ENCODE data around the gene NFATC1.
A peak's percentile ranks its signal among the peaks of the same experiment; 100 is the strongest.

The NFATC1 gene

DNA sequence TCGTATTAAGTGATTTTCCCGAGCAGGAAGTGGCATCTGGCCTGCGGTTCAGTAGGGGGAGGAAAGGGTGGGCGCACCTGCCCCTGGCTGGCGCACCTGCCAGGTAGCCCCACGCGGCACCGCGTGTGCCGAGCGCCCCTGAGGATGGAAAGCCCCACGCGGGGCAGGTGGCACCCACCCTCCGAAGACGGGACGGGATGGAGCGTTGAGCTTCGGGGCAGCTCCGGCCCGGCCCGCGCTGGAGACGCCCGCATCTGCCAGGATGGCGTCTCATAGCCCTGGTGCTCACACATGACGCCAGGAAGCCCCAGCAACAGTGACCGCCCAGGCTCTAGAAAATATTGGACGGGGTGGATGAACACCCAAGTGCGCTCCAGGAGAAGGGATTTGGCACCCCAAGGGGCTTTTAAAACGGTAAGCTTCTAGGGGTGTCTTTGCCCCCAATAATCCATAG is 2.5 kb upstream of the NFATC1 start:
- Mint-ChIP-seq H3K9me3 (no peaks in the 10 kb centered on the region), H3K4me3 (peak overlapping the region; percentile 78), H3K27ac (peak overlapping the region; percentile 91), H3K36me3 (ENCODE audit: low read depth) (peaks cover 8% of the 10 kb centered on the region), H3K4me1 (peaks cover 22% of the 10 kb centered on the region), H3K27me3 (peaks cover 28% of the 10 kb centered on the region)
- ATAC-seq (no peak), DNase-seq (no peak)

DNA sequence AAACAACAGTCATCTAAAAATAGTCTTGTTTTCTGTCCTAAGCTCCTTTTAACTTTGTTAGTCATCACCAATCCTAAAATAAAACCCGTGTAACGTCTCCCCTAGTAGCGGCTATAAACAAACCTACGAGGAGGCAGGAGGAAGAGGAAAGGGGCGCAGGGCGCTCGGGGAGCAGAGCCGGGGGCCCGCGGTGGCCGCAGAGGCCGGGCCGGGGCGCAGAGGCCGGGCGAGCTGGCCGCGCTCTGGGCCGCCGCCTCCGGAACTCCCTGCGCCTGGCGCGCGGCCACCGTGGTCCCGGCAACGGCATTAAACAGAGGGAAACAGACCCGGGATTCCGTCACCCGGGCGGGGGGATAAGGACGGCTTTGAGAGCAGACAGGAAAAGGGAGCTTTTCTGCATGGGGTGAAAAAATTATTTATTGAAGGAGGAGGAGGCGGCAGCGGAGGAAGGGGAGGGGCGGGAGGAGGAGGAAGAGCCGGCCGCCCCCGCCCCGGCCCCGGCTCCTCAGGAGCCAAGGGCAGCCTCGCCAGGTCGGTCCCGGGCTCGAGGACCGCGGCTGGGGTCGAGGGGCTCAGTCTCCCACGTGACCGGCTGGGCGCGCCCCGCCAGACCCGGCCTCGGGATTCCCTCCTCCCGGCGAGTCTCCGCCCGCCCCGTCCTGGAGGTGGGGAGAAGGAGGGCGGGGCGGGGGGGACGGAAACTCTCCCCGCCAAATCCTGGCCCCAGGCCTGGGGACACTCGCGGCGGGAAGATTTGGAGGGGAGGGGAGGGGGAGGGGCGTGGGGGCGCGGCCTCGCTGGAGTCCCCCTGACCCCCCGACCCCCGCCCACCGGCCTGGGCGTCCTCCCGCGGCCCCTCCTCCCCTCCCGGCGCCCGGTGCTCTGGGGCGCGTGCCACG is 1.8 kb upstream of the NFATC1 start:
- DNase-seq (peak; percentile 59), ATAC-seq (peak; percentile 6)
- Mint-ChIP-seq H3K27ac (peak overlapping the region; percentile 91), H3K27me3 (peaks cover 24% of the 10 kb centered on the region), H3K9me3 (no peaks in the 10 kb centered on the region), H3K36me3 (ENCODE audit: low read depth) (peaks cover 13% of the 10 kb centered on the region), H3K4me1 (peaks cover 28% of the 10 kb centered on the region), H3K4me3 (peak overlapping the region; percentile 78)

DNA sequence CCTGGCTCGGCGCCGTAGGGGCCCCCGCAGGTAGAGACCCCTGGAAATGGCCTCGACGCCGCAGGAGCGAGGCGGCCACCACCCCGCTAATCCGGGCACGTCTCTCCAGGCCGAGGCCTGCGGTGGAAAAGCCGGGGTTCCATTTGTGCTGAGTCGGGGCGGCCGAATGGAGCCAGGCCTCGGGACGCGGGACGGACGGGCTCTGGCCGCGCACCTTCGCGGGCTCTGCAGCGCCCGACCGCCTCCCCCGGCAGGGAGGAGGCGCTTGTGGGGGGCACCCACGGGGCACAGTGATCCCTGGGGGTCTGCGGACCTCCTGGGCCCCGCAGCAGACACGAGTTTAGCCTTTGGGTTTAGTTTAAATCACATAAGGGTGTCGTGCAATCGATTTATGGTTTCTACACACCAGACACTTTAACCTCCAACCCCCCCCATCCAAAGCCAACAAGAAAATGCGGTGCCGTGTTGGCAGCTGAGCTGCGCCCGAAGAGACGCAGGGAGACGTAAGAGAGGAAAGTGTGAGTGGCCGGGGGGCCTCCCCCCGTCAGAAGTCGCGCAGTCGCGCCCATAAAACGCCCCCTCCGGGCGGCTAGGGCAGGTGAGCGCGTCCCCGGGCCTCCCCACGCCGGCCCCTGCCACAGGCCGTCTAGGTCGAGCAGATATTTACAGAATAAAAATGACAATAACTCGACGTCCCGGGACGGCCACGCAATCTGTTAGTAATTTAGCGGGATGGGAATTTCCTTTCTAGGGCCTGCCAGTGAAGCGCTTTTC is 1.0 kb upstream of the NFATC1 start:
- H3K36me3 Mint-ChIP-seq (ENCODE audit: low read depth): peaks cover 16% of the 10 kb centered on the region
- ATAC-seq: peak; percentile 71
- peaks cover 17% of the 10 kb centered on the region for H3K27me3 Mint-ChIP-seq
- peak; percentile 86 for DNase-seq
- peak overlapping the region; percentile 73 for H3K4me3 Mint-ChIP-seq
- H3K27ac Mint-ChIP-seq: peak overlapping the region; percentile 89
- no peaks in the 10 kb centered on the region for H3K9me3 Mint-ChIP-seq
- peaks cover 31% of the 10 kb centered on the region for H3K4me1 Mint-ChIP-seq

DNA sequence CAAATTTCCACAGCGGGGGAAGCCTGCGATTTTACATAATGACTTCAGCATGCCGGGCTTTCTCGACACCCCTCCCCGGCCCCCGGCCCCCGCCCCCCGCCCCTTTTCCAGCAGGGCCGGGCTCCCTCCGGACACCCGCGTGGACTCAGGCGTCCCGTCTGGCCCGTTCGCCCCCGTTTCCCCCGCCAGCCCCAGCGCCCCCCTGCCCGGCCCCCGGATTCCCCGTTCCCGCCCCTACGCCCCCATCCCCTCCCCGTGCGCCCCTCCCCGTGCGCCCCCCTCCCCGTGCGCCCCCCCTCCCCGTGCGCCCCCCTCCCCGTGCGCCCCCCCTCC is 456 bp upstream of the NFATC1 start:
- Mint-ChIP-seq H3K4me3 (peak overlapping the region; percentile 73), H3K27me3 (peaks cover 16% of the 10 kb centered on the region), H3K9me3 (no peaks in the 10 kb centered on the region), H3K36me3 (ENCODE audit: low read depth) (peaks cover 16% of the 10 kb centered on the region), H3K27ac (peak overlapping the region; percentile 89), H3K4me1 (peaks cover 31% of the 10 kb centered on the region)
- DNase-seq (no peak), ATAC-seq (no peak)

DNA sequence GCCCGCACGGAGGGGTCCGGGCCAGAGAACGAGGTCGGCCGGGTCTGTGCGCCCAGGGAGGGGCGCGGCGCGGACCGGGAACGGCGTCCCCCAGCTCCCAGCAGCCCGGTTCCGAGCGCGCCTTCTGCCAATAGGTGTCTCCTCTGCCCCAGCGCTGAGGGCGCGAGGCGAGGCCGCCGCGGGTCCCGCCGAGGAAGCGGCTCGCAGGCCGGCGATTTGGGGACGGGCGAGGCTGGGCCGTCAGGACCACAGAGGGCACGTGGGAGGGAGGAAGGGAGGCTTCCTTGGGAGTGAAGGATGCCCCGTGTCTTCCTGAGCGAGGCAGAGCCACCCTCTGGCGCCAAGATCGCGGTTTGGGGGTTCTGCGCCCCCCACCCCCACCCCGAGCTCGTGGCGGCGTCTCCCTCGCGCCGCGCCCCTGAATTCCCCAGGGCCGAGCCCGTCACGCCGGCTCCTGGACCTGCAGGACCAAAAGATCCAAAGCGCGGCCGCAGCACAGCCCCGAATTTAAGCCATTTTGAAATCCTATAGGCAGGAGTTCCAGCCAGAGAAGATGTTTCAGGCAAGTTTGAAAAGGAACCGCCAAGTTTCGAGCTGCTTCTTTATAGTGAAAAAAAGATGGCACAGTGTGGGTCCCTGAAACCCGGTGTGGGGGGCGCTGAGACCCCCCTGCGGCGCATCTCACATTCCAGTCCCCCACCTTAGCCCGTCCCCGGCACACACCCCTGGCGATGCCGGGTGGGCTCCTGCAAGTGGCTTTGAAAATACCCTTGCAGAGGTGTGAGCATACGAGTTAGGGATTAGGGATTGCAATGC is 909 bp downstream of the NFATC1 start:
- Mint-ChIP-seq H3K4me3 (peak overlapping the region; percentile 93), H3K4me1 (peaks cover 40% of the 10 kb centered on the region), H3K9me3 (no peaks in the 10 kb centered on the region), H3K27me3 (peaks cover 7% of the 10 kb centered on the region), H3K36me3 (ENCODE audit: low read depth) (peaks cover 19% of the 10 kb centered on the region), H3K27ac (peak overlapping the region; percentile 74)
- DNase-seq (peak; percentile 57), ATAC-seq (no peak)

DNA sequence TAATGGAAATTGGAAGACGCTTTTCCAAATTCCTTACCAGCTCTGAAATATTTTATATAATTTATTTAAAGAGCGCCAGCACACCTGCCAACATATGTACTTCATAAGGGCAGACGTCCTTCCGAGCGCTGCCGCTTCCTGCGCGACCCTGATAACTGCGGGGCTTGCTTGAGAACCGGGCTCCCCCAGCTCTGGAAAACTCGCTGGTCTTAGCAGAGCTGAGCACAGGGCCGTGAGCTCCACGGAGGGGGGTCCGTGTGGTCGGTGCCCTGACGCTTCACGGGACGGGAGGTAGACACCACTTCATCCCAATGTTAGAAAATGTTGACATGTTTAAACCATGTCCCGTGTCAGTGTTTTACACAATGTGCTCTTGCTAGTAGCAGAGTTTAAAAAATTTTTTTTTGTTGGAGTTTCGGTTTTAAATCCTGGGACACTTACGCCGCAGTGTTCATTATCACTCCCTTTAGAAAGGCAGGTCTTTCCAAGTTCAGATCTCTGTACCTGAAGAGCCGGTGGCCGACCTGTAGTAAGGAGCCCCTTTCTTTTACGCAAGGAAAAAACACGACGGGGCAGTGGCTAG is 1.6 kb downstream of the NFATC1 start:
- ATAC-seq (no peak), DNase-seq (no peak)
- H3K27ac Mint-ChIP-seq: no peak overlapping the region
- peak overlapping the region; percentile 93 for H3K4me3 Mint-ChIP-seq
- no peaks in the 10 kb centered on the region for H3K9me3 Mint-ChIP-seq
- peaks cover 2% of the 10 kb centered on the region for H3K27me3 Mint-ChIP-seq
- H3K4me1 Mint-ChIP-seq: peaks cover 41% of the 10 kb centered on the region
- peaks cover 19% of the 10 kb centered on the region for H3K36me3 Mint-ChIP-seq (ENCODE audit: low read depth)

DNA sequence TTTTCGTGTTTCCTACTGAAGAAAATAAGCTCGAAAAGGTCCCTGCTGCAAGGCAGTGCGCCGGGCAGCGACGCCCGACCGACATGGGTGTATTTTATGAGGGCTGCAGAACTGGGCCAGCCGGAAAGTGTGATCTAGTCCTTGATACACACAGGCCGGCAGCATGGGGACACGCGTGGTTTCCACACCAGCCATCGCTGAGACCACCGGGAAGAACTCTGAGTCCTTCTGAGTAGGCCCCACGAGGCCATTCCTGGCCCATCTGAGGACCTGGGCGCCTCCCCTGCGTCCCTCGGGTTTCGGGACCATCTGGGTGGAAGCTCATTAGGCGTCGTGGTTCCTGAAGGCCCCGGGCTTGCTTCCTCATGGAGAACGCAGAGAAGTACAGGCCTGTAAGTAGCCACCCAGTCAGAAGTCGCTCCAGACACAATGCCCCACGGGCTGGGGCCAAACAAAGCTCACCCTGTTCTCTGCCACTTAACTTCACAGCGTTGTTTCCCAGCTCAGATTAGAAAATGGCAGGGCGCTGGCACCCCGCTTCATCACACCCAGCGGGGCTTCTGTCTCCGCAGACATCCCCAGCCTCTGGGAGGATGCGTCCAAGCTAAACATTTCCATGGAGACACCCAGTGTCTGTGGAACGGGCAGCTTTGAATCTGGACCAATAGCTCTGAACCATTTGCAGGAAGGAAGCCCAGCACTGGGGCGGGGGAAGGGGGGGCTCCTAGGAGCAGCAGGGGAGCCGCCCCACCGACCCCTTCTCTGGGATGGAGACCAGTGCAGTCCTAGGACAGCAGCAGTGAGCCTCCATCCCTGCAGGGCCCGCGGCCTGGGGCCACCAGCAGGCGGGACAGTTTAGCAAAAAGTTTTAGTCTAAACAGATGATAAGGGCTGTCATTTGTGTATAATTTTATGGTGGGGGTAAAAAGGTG is 2.4 kb downstream of the NFATC1 start:
- peak overlapping the region; percentile 94 for H3K27ac Mint-ChIP-seq
- peaks cover 24% of the 10 kb centered on the region for H3K36me3 Mint-ChIP-seq (ENCODE audit: low read depth)
- H3K27me3 Mint-ChIP-seq: no peaks in the 10 kb centered on the region
- ATAC-seq: no peak
- no peaks in the 10 kb centered on the region for H3K9me3 Mint-ChIP-seq
- peak overlapping the region; percentile 93 for H3K4me3 Mint-ChIP-seq
- no peak for DNase-seq
- H3K4me1 Mint-ChIP-seq: peaks cover 43% of the 10 kb centered on the region

DNA sequence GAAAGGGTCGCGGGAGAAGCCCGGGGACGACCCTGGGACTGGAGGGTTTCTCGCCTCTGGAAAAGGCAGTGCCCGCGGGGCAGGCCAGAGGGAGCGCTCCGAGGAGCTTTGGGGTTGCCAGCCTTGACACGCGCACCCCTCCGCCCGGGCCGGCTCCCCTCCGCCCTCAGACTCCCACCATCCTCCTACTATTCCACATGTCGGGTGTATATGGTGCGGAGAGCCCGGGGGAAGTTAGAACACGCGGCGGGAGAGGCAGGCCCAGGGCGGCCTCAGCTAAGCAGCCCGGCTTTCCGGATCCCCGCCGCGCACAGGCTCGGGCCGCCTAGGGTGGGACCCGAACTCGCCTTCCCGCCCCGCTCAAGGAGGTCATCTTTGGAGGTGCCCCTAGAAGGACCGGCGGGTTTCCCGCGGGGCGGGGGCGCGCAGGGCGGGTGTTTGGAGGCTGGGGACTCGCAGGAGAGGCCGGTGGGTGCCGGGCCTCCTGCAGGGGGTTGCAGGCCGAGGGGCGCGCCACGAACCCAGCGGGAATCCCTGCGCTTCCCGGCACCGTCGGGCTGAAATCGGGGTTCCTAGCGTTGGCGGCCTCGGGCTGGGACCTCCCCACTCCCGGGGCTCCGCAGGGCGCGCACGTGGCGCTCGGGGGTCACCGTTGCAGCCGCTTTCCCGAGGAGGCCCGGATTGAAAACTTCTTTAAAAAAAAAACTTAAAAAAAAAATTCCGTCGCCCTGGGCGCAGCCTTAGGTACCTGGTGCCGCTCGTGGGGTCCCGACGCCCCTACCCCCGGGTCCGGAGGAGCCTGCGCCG is 3.7 kb downstream of the NFATC1 start:
- no peaks in the 10 kb centered on the region for H3K27me3 Mint-ChIP-seq
- no peaks in the 10 kb centered on the region for H3K9me3 Mint-ChIP-seq
- H3K4me3 Mint-ChIP-seq: peak overlapping the region; percentile 93
- H3K27ac Mint-ChIP-seq: peak overlapping the region; percentile 94
- peaks cover 53% of the 10 kb centered on the region for H3K4me1 Mint-ChIP-seq
- DNase-seq (peak; percentile 53), ATAC-seq (no peak)
- H3K36me3 Mint-ChIP-seq (ENCODE audit: low read depth): peaks cover 32% of the 10 kb centered on the region

DNA sequence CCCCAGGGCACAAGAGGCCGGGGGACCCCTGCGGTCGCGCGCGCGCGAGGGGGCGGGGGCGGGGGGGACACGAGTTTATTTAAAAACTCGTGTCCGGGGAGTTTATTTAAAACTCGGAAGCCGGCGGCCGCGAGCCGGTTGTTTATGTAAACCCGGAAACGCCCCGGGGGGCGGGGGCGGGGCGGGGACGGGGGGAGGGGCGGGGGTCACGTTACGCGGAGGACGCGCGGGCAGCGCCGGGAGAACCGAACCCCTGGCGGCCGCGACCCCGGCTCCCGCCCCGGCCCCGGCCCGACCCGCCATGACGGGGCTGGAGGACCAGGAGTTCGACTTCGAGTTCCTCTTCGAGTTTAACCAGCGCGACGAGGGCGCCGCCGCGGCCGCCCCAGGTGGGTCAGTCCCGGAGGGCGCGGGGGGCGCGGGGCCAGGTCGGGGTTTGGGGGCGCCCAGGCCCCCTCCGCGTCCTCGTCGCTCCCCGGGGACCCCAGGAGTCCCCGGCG is 4.4 kb downstream of the NFATC1 start:
- ATAC-seq: no peak
- peaks cover 57% of the 10 kb centered on the region for H3K4me1 Mint-ChIP-seq
- no peak overlapping the region for H3K27ac Mint-ChIP-seq
- no peak overlapping the region for H3K4me3 Mint-ChIP-seq
- H3K9me3 Mint-ChIP-seq: no peaks in the 10 kb centered on the region
- H3K36me3 Mint-ChIP-seq (ENCODE audit: low read depth): peaks cover 38% of the 10 kb centered on the region
- peak; percentile 67 for DNase-seq
- no peaks in the 10 kb centered on the region for H3K27me3 Mint-ChIP-seq

DNA sequence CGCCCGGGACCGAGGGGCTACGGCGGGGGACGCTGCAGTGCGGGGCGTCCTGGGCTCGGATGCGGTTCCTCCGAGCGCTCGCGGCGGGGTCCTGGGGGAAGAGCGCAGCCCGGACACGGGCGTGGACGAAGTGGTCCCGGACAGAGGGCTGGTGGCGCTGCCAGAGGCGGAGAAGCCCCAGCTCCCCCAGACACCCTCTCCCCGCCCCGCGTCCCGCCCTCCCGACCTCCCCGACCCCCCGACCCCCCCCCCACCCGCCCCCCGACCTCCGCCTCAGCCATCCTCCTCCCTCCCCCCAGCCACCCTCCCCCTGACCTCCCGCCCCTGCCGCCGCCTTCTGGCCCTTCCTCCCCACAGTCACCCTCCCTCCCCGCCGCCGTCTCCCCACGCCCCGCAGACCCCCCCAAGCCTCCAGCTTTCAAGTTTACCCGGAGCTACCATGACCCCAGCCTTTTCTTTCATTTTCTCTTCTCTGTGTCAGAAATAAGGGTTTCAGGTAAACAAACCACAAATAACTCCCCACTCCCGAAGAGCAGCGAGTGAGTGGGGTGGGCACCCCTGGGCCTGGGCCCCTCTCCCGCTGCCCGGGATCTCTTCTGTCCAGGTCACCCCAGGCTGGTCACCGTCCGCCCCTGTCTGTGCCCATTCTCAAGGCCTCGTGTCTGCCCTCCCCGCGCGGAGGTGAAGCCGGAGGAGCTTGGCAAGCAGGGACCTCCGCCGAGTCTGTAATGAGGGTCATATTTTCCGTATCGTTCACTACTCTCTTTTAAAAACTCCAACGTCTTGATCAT is 5.1 kb downstream of the NFATC1 start:
- peak; percentile 59 for DNase-seq
- ATAC-seq: peak; percentile 12
- H3K9me3 Mint-ChIP-seq: no peaks in the 10 kb centered on the region
- peaks cover 41% of the 10 kb centered on the region for H3K36me3 Mint-ChIP-seq (ENCODE audit: low read depth)
- H3K4me1 Mint-ChIP-seq: peaks cover 64% of the 10 kb centered on the region
- H3K27ac Mint-ChIP-seq: peak overlapping the region; percentile 94
- peak overlapping the region; percentile 84 for H3K4me3 Mint-ChIP-seq
- H3K27me3 Mint-ChIP-seq: no peaks in the 10 kb centered on the region

DNA sequence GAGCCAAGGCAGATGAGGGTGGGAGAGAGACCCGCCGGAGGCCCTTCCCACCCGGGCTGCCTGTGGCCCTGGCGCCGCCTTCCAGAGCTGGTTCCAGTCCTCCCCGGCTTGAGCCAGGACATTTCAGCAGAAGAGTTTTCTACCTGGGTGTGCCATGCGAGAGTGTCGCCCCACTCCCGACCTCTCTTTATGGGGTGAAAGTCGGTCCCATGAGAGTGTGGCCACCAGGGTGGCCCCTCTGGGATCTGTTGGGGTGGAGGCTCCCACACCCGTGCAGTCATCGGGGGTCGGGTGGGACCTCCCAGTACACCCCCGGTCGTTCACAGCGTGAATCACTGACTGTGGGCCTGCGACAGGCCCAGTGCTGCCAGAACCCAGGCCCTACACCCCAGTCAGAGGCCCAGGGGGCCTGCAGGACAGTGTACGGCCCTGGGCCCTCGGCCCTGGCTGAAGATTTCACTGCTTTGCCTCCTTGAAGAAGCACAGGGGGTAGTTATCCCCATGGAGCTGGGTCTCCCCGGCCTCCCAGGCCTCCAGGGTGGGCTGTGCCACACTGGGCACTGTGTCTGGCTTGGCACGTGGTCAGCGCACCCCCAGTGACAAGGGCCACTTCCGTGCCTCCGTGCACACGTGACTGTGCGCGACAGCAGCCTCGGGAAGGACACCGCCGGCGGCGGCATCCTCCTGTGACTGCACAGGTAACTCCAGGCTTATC is 5.9 kb downstream of the NFATC1 start:
- Mint-ChIP-seq H3K27ac (peak overlapping the region; percentile 94), H3K36me3 (ENCODE audit: low read depth) (peaks cover 48% of the 10 kb centered on the region), H3K27me3 (no peaks in the 10 kb centered on the region), H3K9me3 (no peaks in the 10 kb centered on the region), H3K4me1 (peaks cover 71% of the 10 kb centered on the region), H3K4me3 (peak overlapping the region; percentile 84)
- ATAC-seq: no peak
- DNase-seq: no peak
